Activated CD4-positive, alpha-beta T cell treated with anti-CD3 and anti-CD28 coated beads for 36 hours (primary cell): ENCODE results near the gene TATDN3. TPM values are rescaled to one million over a fixed set of nuclear protein-coding genes. Genes with fewer than 3 reads are reported as not detected.

Experiments used
- ATAC-seq: fragments of 200-7000 bp; cut with Tn5 transposase; one replicate; pipeline ENCODE4 v1.10.0; 2021; ENCODE audit warnings: mild to moderate bottlenecking, moderate library complexity
- CTCF ChIA-PET: fragments of 350-600 bp; sonication (Branson Sonifier 250); formaldehyde crosslinking; loops from one replicate; lab custom pipeline; 2021; ENCODE audit warnings: antibody characterized with exemption; lab: Charles Lee
- POLR2A ChIA-PET: fragments of 350-600 bp; sonication (Branson Sonifier 250); formaldehyde crosslinking; loops from one replicate; lab custom pipeline; 2021; ENCODE audit warnings: antibody characterized with exemption, inconsistent platforms; lab: Charles Lee
- DNase-seq: peaks from one replicate; pipeline ENCODE4 v3.0.0-alpha.2; 2020
- H3K27ac Mint-ChIP-seq: one replicate; pipeline ENCODE4 v1.8.0; 2021; ENCODE audit warnings: mixed read lengths
- H3K27me3 Mint-ChIP-seq: one replicate; pipeline ENCODE4 v1.8.0; 2021; ENCODE audit warnings: mixed read lengths
- H3K36me3 Mint-ChIP-seq: one replicate; pipeline ENCODE4 v1.8.0; 2021; ENCODE audit warnings: low read depth, mixed read lengths
- H3K4me1 Mint-ChIP-seq: one replicate; pipeline ENCODE4 v1.8.0; 2021; ENCODE audit warnings: mixed read lengths
- H3K4me3 Mint-ChIP-seq: one replicate; pipeline ENCODE4 v1.8.0; 2021; ENCODE audit warnings: mild to moderate bottlenecking, moderate library complexity, mixed read lengths
- H3K9me3 Mint-ChIP-seq: one replicate; pipeline ENCODE4 v1.8.0; 2021; ENCODE audit warnings: low read depth, mixed read lengths
- intact Hi-C, 2 experiments: fragments of 100-400 bp; cut with DNase I in 1 of 2; cut with micrococcal nuclease in 1 of 2; formaldehyde crosslinking; loops; one replicate each; pipeline versions ENCODE4 v1.14.2 to v1.15.1; 2022 to 2024; cut with DNase I, micrococcal nuclease
- total RNA-seq, 2 experiments: library from RNA; stranded (reverse); gene quantifications; one replicate each; pipeline ENCODE4 v1.2.3, GENCODE V29; 2021

TATDN3 gene, protein sequence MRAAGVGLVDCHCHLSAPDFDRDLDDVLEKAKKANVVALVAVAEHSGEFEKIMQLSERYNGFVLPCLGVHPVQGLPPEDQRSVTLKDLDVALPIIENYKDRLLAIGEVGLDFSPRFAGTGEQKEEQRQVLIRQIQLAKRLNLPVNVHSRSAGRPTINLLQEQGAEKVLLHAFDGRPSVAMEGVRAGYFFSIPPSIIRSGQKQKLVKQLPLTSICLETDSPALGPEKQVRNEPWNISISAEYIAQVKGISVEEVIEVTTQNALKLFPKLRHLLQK
- total RNA-seq, result 10 to 100 TPM; 13.8 to 15.2 TPM

DNA sequence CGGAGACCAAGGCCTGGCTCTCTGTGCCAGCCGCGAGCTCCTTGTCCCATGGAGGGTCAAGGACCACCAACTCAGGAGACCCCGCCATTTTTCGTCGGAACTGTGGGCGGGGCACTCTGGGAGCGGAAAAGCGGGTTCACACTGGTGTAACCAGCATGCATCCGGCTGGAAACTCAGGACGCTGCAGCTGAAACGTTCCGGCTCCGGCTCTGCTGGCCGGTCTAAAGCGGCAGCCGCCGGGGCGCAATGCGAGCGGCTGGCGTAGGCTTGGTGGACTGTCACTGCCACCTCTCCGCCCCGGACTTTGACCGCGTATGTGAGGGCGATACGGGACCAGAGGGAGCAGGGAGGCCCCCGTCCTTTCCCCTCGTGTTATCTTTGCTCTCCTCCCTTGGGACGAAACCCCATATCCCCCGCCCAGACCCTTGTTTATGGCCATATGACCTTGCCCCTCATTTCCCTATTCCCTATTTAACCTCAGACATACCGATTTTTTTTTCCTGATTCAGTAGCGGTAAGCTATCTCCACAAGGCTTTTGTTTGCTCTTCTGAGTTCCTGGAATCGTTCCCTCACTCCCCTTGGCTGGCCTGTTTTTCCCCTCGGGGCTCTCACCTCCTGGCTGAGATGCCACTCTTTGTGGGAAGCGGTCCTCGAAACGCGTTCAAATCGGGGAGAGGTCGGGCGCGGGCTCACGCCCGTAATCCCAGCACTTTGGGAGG, at the start of gene TATDN3, which contains the start of gene NSL1:
Gene TATDN3 (plus strand): TSS at position 219 of the 720 bp plus-strand sequence. CDS start 28 bp downstream, at position 247.
Gene NSL1 (minus strand): TSS at position 102 of the 720 bp plus-strand sequence. CDS start 14 bp downstream, at position 88.
- peak; percentile 89 for ATAC-seq
- ChIA-PET POLR2A (interaction anchor here (0.6 kb wide), 2 partner anchors 314 to 630 kb away, joined by 3 to 4 read pairs; no protein-coding TSS in a partner anchor), CTCF (interaction anchor here (0.5 to 12.6 kb wide), 15 partner anchors 9 to 312 kb away, joined by 3 to 88 read pairs (median 5); partner anchors contain the start of gene BATF3)
- H3K27me3 Mint-ChIP-seq, result no peaks in the 10 kb centered on the region
- DNase-seq, result peak; percentile 95
- H3K4me3 Mint-ChIP-seq, result peak within 1 kb of the TSS; percentile 99
- H3K9me3 Mint-ChIP-seq, result no peaks in the 10 kb centered on the region
- peak within 1 kb of the TSS; percentile 94 for H3K27ac Mint-ChIP-seq
- intact Hi-C loops, result loop anchor here (1.0 to 5.0 kb wide), 11 partner anchors 66 to 757 kb away; partner anchors contain the start of genes ANGEL2 (in 2 of the 2), FLVCR1 (in 2 of the 2), RPS6KC1 (in 2 of the 2) and ATF3 (in 1 of the 2)
- peaks cover 23% of the 10 kb centered on the region for H3K36me3 Mint-ChIP-seq
- peaks cover 43% of the 10 kb centered on the region for H3K4me1 Mint-ChIP-seq

DNA sequence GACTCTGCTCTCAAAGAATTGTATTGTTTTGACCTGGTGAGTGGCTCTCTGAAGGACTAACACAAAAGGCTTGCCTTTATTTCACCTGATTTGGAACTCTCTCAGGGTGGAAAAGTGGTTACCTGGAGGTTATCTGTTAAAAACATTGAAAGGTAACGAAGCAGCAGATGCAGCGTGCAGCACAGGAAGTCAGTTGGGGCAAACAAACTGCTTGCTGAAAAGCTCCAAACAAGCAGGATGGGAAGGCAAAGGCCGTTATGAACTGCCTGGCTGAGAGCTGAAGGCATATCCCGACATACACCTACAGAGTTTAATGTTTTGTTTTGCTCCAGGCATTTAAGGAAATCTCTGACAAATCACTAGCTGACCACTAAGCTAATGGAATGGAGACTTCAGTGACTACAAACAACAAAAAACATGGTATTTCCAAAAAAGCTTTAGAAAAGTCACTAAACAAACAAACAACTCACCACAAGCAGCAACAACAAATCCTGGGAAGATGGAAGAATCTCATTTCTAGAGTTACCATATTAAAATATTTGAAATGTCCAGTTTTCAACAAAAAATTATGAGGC, 47.7 kb upstream of the TATDN3 start:
- intact Hi-C loops, result no loop called here
- Mint-ChIP-seq H3K4me1 (peaks cover 56% of the 10 kb centered on the region), H3K4me3 (no peak overlapping the region), H3K9me3 (peaks cover 7% of the 10 kb centered on the region), H3K27me3 (no peaks in the 10 kb centered on the region), H3K36me3 (peaks cover 26% of the 10 kb centered on the region), H3K27ac (no peak overlapping the region)
- CTCF ChIA-PET, result interaction anchor here (0.8 to 1.6 kb wide), 5 partner anchors 14 to 79 kb away, joined by 3 to 6 read pairs (median 3); no protein-coding TSS in a partner anchor
- POLR2A ChIA-PET, result interaction anchor here (1.7 kb wide), 1 partner anchor 16 kb away, joined by 5 read pairs; no protein-coding TSS in a partner anchor
- ATAC-seq (no peak), DNase-seq (no peak)

DNA sequence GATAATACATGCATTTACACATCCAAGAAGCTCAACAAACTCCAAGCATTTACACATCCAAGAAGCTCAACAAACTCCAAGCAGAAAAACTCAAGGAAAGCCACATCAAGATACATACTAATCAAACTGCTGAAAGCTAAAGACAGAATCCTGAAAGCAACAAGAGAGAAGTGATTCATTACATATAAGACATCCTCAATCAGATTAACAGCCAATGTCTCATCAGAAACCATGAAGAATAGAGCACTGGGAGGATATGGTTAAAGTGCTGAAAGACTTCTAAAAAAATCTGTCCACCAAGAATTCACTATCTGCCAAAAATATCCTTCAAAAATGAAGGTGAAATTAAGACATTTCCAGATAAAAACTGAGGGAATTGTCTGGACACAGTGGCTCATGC, 46.4 kb upstream of the TATDN3 start:
- ChIA-PET CTCF (interaction anchor here (1.4 to 1.6 kb wide), 2 partner anchors 64 to 115 kb away, joined by 3 read pairs; no protein-coding TSS in a partner anchor), POLR2A (interaction anchor here (0.6 to 1.7 kb wide), 2 partner anchors 17 to 48 kb away, joined by 5 read pairs; no protein-coding TSS in a partner anchor)
- Mint-ChIP-seq H3K27ac (no peak overlapping the region), H3K36me3 (peaks cover 24% of the 10 kb centered on the region), H3K4me1 (peaks cover 58% of the 10 kb centered on the region), H3K27me3 (no peaks in the 10 kb centered on the region), H3K4me3 (no peak overlapping the region), H3K9me3 (peaks cover 7% of the 10 kb centered on the region)
- DNase-seq, result no peak
- ATAC-seq, result peak; percentile 71
- intact Hi-C loops, result loop anchor here in 1 of 2 experiments (5.0 kb wide), 1 partner anchor 37 kb away; no protein-coding TSS in a partner anchor

DNA sequence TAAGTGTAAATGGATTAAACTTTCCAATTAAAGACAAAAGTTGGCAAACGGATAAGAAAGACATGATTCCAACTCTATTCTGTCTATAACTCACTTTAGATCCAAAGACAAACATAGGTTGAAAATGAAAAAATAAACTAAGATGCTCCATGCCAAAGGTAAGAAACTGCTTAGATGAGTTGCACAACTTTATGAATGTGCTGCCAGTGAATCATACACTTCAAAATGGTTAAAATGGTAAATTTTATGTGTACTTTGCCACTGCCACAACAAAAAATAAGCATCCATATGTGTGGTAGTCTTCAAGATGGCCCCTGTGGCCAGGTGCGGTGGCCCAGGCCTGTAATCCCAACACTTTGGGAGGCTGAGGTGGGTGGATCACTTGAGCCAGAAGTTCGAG, 45.1 kb upstream of the TATDN3 start:
- ChIA-PET POLR2A (interaction anchor here (0.6 to 1.0 kb wide), 2 partner anchors 24 to 238 kb away, joined by 3 to 4 read pairs; no protein-coding TSS in a partner anchor), CTCF (interaction anchor here (0.8 to 1.9 kb wide), 6 partner anchors 9 to 82 kb away, joined by 3 to 8 read pairs (median 4); no protein-coding TSS in a partner anchor)
- H3K4me1 Mint-ChIP-seq, result peaks cover 61% of the 10 kb centered on the region
- H3K27me3 Mint-ChIP-seq, result no peaks in the 10 kb centered on the region
- peaks cover 2% of the 10 kb centered on the region for H3K9me3 Mint-ChIP-seq
- intact Hi-C loops, result loop anchor here in 1 of 2 experiments (5.0 kb wide), 1 partner anchor 36 kb away; no protein-coding TSS in a partner anchor
- no peak overlapping the region for H3K4me3 Mint-ChIP-seq
- ATAC-seq (peak; percentile 21), DNase-seq (no peak)
- peaks cover 18% of the 10 kb centered on the region for H3K36me3 Mint-ChIP-seq
- H3K27ac Mint-ChIP-seq, result no peak overlapping the region

DNA sequence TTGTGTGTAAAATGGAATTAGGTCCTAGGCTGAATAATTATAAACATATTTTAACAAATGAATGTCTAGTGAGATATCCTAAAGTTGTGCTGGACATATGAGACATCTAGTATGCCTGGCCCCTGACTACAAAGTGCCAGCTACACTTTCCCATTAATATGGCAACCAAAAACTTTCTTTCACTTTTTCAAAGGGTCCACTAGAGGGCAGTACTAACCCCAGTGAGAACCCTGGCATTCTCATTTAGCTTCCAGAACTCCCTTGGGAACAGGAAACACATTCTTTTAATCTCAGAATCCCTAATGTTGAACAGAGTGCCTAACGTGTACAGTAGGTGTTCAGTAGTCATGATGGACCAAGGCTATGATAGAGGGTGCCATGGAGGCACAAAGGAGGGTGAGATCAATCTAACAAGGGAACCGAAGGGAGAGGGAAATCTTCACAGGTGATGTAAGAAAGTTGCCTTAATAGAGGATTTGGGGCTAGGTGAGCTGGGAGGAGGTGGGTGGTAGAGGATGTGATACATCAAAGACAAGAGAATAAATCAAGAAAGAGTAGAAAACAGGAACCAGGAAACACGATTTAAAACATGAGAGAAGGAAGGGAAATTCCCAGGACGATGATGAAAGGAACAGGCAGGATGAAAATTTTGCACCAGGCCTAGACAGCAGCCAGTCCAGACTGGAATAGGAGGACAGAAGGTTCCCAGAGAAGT, 41.7 kb upstream of the TATDN3 start:
- Mint-ChIP-seq H3K4me1 (peaks cover 71% of the 10 kb centered on the region), H3K36me3 (peaks cover 3% of the 10 kb centered on the region), H3K27me3 (no peaks in the 10 kb centered on the region), H3K9me3 (no peaks in the 10 kb centered on the region), H3K4me3 (peak overlapping the region; percentile 20), H3K27ac (peak overlapping the region; percentile 40)
- ATAC-seq (peak; percentile 30), DNase-seq (peak; percentile 27)
- POLR2A ChIA-PET, result interaction anchor here (0.6 kb wide), 1 partner anchor 57 kb away, joined by 3 read pairs; no protein-coding TSS in a partner anchor
- CTCF ChIA-PET, result interaction anchor here (0.6 to 4.2 kb wide), 29 partner anchors 9 to 272 kb away, joined by 3 to 22 read pairs (median 5); partner anchors contain the start of genes NSL1 and TATDN3
- intact Hi-C loops, result loop anchor here in 1 of 2 experiments (2.0 to 5.0 kb wide), 2 partner anchors 32 to 51 kb away; partner anchors contain the start of gene BATF3

DNA sequence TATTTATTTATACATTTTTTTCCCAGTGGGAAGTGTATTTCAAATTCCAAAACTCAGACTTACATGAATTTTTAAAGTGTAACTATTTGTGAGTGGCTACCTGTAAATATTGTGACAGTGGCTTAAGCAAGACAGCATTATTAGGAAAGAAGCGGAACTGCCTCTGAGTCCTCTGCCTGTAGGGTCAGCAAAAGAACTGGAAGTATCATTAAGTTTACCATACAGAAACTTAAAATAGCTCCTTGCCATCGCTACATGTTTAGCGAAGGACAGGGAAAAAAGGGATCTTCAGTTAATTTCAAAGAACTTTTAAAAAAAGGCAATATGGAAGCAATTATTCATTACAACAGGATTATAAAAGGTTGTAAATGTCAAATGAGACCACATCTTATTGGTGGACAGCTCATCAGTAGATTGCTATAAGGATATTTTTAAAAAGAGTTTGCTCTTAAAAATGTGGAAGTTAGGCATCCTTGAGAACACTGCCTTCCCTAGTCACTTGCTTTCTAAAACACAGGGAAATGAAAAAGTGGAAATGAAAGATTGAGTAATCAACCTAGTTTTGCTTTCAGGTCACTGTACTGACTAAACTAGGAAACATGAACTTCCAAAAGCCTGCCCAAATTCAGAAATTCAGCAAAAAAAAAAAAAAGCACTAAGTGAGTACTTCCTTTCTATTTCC, 39.3 kb upstream of the TATDN3 start:
- H3K27me3 Mint-ChIP-seq, result no peaks in the 10 kb centered on the region
- no peaks in the 10 kb centered on the region for H3K9me3 Mint-ChIP-seq
- ATAC-seq (no peak), DNase-seq (no peak)
- intact Hi-C loops, result loop anchor here (1.0 to 2.0 kb wide), 4 partner anchors 16 to 74 kb away; partner anchors contain the start of gene BATF3 (in 1 of the 2)
- POLR2A ChIA-PET, result no interaction called here
- peaks cover 49% of the 10 kb centered on the region for H3K4me1 Mint-ChIP-seq
- H3K27ac Mint-ChIP-seq, result peak overlapping the region; percentile 39
- CTCF ChIA-PET, result interaction anchor here (0.6 to 4.2 kb wide), 10 partner anchors 10 to 276 kb away, joined by 3 to 22 read pairs (median 6); no protein-coding TSS in a partner anchor
- no peak overlapping the region for H3K4me3 Mint-ChIP-seq
- H3K36me3 Mint-ChIP-seq, result peaks cover 7% of the 10 kb centered on the region

DNA sequence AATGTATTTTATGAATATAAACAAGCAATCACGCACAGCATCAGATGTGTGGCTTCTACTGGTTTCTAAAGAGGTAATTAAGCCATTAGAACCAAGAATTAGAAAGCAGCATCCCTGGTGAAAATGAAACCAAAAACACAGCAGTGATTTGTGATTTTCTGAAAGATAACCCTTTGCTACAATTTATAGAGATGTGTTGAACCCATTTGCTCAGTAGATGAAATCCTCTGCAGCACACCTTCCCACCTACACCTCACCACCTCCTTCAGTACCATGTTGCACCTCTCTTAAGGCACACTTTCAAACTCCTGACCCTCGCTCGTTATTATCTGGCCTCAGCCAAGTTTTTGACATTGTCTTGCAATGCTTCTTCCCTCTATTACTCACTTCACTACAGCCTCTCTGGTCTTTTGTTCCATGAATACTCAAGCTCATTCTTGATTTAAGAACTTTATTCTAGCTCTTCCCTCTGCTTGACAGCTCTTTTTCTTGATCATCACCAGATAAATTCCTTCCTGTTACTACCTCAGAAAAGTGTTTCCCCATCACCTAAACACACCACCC, 38.7 kb upstream of the TATDN3 start:
- Mint-ChIP-seq H3K36me3 (peaks cover 7% of the 10 kb centered on the region), H3K27me3 (no peaks in the 10 kb centered on the region), H3K27ac (peak overlapping the region; percentile 39), H3K4me1 (peaks cover 49% of the 10 kb centered on the region), H3K4me3 (peak overlapping the region; percentile 45), H3K9me3 (no peaks in the 10 kb centered on the region)
- intact Hi-C loops, result loop anchor here (1.0 to 2.0 kb wide), 5 partner anchors 16 to 75 kb away; partner anchors contain the start of gene BATF3 (in 1 of the 2)
- ATAC-seq (peak; percentile 63), DNase-seq (no peak)
- CTCF ChIA-PET, result interaction anchor here (0.6 to 4.0 kb wide), 9 partner anchors 17 to 276 kb away, joined by 3 to 18 read pairs (median 5); partner anchors contain the start of gene BATF3
- POLR2A ChIA-PET, result no interaction called here

DNA sequence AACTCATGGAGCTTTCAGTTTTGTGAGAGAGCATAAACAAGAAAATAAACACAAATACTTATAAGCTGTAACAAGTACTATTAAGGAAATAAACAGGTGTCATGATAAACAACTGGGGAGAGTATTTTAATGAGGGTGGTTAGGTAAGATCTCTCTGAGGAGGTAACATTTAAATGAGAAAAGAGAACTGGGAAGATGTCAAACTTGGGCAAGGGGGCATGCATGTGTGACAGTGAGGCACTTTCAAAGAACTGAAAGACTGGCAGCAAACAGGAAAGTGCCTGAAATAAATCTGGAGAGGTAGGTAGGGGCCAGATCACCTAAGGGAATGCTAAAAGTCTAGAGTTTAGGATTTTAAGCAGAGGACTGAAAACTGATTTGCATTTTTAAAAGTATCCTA, 37.9 kb upstream of the TATDN3 start:
- no peaks in the 10 kb centered on the region for H3K9me3 Mint-ChIP-seq
- ChIA-PET POLR2A (no interaction called here), CTCF (interaction anchor here (0.6 to 2.5 kb wide), 8 partner anchors 10 to 277 kb away, joined by 3 to 11 read pairs (median 4); partner anchors contain the start of gene BATF3)
- intact Hi-C loops, result loop anchor here (1.0 to 2.0 kb wide), 4 partner anchors 15 to 55 kb away; partner anchors contain the start of gene BATF3 (in 1 of the 2)
- peaks cover 7% of the 10 kb centered on the region for H3K36me3 Mint-ChIP-seq
- H3K4me1 Mint-ChIP-seq, result peaks cover 49% of the 10 kb centered on the region
- ATAC-seq (no peak), DNase-seq (no peak)
- peak overlapping the region; percentile 40 for H3K4me3 Mint-ChIP-seq
- H3K27me3 Mint-ChIP-seq, result no peaks in the 10 kb centered on the region
- peak overlapping the region; percentile 59 for H3K27ac Mint-ChIP-seq

DNA sequence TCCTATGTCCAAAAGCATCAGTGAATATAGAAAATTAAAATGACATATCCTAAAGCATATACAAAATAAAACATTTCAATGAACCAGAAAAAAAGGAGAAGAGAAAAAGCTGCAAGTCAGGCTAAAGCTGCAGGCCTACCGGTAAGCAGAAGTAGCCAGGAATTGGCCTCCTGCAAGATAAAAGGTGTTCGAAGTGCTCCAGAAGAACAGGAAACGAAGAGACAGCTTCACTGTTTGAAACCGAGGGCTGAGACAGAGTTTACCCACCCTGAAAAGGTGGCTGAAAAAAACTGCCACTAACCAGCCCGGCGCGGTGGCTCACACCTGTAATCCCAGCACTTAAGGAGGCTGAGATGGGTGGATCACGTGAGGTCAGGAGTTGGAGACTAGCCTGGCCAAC, 37.5 kb upstream of the TATDN3 start:
- no peak for ATAC-seq
- Mint-ChIP-seq H3K27me3 (no peaks in the 10 kb centered on the region), H3K4me1 (peaks cover 49% of the 10 kb centered on the region), H3K27ac (peak overlapping the region; percentile 59), H3K36me3 (peaks cover 7% of the 10 kb centered on the region), H3K9me3 (no peaks in the 10 kb centered on the region), H3K4me3 (peak overlapping the region; percentile 40)
- intact Hi-C loops, result no loop called here
- peak; percentile 23 for DNase-seq
- POLR2A ChIA-PET, result no interaction called here
- CTCF ChIA-PET, result interaction anchor here (0.6 to 2.5 kb wide), 7 partner anchors 9 to 89 kb away, joined by 3 to 11 read pairs (median 5); partner anchors contain the start of gene BATF3
